RWPE2 (cell line): ENCODE measurements around the gene EFNB1.

Experiments
- ATAC-seq: fragments of 200-7000 bp; cut with Tn5 transposase; 3 replicates; pipeline ENCODE4 v1.9.1; 2021; ENCODE audit warnings: low read depth
- DNase-seq: peaks from one replicate; pipeline ENCODE4 v3.0.0-alpha.2; 2020; ENCODE audit warnings: low spot score
- H3K27ac ChIP-seq: fragments of 450-650 bp; 2 replicates; pipeline ENCODE4 v1.5.1; 2017; ENCODE audit warnings: mild to moderate bottlenecking; ENCODE audit not compliant: poor library complexity, severe bottlenecking
- H3K27me3 ChIP-seq: fragments of 250-450 bp; sonication (Bioruptor Pico); 2 replicates; pipeline ENCODE4 v1.5.1; 2021; ENCODE audit warnings: mild to moderate bottlenecking, moderate library complexity; ENCODE audit not compliant: insufficient read depth, poor library complexity, severe bottlenecking
- H3K36me3 ChIP-seq: fragments of 250-450 bp; sonication (Bioruptor Pico); 2 replicates; pipeline ENCODE4 v1.5.1; 2020; ENCODE audit warnings: low read depth, mild to moderate bottlenecking, moderate library complexity
- H3K4me1 ChIP-seq: fragments of 250-450 bp; sonication (Bioruptor Pico); 2 replicates; pipeline ENCODE4 v1.5.1; 2021; ENCODE audit warnings: mild to moderate bottlenecking, moderate library complexity; ENCODE audit not compliant: insufficient read depth, poor library complexity, severe bottlenecking
- H3K4me3 ChIP-seq: fragments of 250-450 bp; sonication (Bioruptor Pico); 2 replicates; pipeline ENCODE4 v1.5.1; 2021; ENCODE audit warnings: mild to moderate bottlenecking, moderate library complexity; ENCODE audit not compliant: severe bottlenecking
- H3K9me3 ChIP-seq: fragments of 250-450 bp; sonication (Bioruptor Pico); 2 replicates; pipeline ENCODE4 v1.5.1; 2021; ENCODE audit warnings: mild to moderate bottlenecking, moderate library complexity; ENCODE audit not compliant: severe bottlenecking
- CTCF ChIP-seq: fragments of 450-650 bp; IDR thresholded peaks from one replicate; pipeline ENCODE4 v1.5.1; 2017; ENCODE audit warnings: mild to moderate bottlenecking, moderate library complexity; ENCODE audit not compliant: poor library complexity, severe bottlenecking

Gene EFNB1

DNA sequence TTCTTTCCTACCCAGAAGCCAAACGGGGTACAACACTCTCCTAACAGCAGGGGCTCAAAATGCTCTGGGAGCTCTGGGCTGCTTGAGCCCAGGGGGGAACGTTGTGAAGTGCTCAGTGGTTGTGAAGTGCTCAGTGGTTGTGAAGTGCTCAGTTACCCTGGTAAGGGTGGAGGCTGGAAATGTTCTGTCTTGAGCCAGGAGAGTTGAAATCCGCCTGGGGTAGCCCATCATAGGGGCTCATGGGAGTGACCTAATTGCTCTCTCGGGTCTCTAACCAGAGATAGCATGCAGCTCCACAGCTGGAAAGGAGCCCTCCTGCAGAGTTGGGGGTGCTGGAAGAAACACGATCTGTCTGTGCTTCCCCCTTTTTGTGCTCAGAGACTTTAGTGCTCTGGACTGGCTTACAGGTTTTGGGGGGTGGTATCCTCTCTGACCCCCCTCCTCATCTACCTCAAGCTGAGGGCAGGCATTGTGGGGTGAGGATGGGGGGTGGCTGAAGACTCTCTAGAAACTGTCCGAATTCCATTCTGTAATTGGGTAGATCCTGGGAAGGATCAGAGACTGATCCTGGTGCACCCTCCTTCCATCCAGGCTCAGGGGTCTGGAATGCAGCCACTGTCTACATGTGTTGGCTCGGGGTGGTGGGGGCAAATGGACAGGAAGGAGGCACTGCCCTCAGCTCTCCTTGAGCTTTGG is 2.7 kb downstream of the EFNB1 start:
- Histone ChIP-seq H3K27me3 (no peaks in the 10 kb centered on the region), H3K36me3 (peaks cover 25% of the 10 kb centered on the region), H3K4me3 (peak overlapping the region; percentile 91), H3K4me1 (peaks cover 10% of the 10 kb centered on the region), H3K9me3 (no peaks in the 10 kb centered on the region), H3K27ac (peak overlapping the region; percentile 83)
- TF ChIP-seq CTCF, result no peak
- DNase-seq (no peak), ATAC-seq (no peak)

DNA sequence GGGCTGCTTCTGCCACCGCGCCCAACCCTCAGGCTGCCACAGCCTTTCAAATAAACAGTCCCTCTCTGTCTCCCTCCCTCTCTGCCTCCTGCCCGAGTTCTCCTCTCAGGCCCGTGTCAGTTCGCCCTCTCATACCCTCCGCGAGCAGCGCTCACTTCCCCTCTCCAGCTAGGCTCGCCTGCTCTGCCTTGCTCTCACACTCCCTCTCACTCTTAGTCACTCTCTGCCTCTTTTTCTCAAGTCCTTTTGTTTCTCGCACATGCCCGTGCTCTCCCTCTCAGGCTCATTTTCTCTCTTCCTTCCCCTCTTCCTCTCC is 3.2 kb downstream of the EFNB1 start:
- Histone ChIP-seq H3K9me3 (no peaks in the 10 kb centered on the region), H3K4me1 (peaks cover 10% of the 10 kb centered on the region), H3K27ac (peak overlapping the region; percentile 83), H3K36me3 (peaks cover 29% of the 10 kb centered on the region), H3K27me3 (no peaks in the 10 kb centered on the region), H3K4me3 (peak overlapping the region; percentile 91)
- no peak for DNase-seq
- no peak for TF ChIP-seq CTCF
- peak; percentile 35 for ATAC-seq

DNA sequence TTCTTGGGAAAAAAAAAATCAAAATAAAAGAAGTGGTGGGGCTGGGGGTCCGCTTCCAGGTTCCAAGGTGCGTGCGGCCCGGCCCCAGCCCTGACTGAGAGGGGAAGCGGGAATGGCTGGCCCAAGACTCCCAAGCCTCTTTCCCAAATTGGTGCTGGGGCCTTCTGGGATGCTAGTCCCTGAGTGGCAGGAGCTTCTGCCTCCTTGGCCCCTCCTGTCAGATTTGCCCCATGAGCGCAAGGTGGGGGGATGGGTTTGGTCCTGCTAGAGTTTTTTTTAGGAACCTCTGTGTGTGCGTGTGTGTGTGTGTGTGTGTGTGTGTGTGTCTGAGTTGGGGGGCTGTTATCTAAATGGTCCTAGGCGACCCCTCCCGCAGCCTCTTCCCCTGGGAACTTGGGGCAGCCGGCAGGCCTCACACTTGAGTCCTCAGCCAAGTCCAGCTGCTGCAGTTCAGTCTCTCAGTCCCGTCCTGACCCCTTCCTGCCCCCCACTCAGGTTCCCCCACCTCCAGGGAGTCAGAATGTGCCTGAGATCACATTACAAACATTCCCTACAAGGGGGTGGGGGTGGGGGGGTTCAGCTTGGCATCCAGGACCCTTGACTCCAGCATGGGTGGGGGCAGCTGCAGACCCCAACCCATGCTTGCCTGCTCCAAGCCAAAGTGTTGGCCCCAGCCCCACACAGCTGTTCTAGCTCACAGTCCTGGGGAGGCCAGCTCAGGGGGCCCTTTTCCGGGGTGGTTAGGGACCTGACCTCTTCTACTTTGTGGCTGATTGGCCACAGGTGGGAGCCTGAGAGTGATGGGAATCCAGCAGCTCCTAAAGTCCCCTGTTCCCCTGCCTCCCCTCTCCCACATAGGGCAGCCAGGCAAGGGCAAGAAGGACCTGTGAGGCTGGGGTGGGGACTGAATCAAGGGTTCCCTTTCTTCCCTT is 4.0 kb downstream of the EFNB1 start:
- H3K9me3 ChIP-seq, result no peaks in the 10 kb centered on the region
- TF ChIP-seq CTCF, result no peak
- H3K27me3 ChIP-seq, result no peaks in the 10 kb centered on the region
- H3K4me1 ChIP-seq, result peaks cover 10% of the 10 kb centered on the region
- peak overlapping the region; percentile 91 for H3K4me3 ChIP-seq
- DNase-seq (no peak), ATAC-seq (no peak)
- peaks cover 31% of the 10 kb centered on the region for H3K36me3 ChIP-seq
- peak overlapping the region; percentile 83 for H3K27ac ChIP-seq

DNA sequence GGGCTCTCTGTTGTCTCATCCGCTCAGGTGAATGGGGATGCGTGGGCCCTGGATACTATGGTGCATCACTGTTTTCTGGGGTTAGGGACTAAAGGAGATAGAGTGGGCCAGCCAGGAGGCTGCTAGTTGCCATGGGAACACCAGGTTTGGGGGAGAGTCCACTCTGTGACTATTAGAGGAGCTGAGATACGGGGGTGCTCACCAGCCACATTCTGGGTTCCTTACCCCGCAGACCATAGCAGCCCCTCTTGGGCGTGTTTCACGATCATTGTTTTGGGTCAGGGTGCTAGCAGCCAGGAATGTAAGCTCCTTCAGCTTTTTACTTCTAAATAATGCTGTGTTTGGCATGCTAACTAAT is 4.6 kb downstream of the EFNB1 start:
- Histone ChIP-seq H3K27me3 (no peaks in the 10 kb centered on the region), H3K36me3 (peaks cover 32% of the 10 kb centered on the region), H3K27ac (peak overlapping the region; percentile 83), H3K9me3 (no peaks in the 10 kb centered on the region), H3K4me1 (peaks cover 10% of the 10 kb centered on the region), H3K4me3 (peak overlapping the region; percentile 91)
- TF ChIP-seq CTCF, result no peak
- ATAC-seq, result no peak
- DNase-seq, result no peak

DNA sequence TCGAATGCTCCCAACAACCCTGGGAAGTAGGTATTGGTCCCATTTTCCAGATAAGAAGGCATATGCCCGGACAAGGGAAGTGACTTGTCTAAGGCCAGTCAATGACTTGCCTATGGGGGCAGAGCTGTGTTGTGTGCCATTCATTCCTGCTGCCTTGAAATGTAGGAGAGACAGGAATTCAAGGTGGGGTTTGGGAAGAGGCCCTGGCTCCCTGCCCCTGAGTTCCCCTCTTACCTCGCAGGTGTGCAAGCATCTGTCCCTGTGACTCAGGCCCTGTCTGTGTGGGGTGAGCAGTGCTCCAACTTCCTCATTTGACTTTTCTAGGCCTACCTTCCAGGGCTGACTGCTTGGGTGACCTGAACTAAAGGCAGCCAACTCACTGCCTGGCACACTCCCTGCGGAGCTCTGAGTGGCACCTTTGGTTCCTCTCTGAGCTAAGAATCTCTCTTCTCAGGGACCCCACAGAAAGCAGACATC is 5.1 kb downstream of the EFNB1 start:
- TF ChIP-seq CTCF, result no peak
- no peak overlapping the region for H3K4me3 ChIP-seq
- no peaks in the 10 kb centered on the region for H3K9me3 ChIP-seq
- peaks cover 10% of the 10 kb centered on the region for H3K4me1 ChIP-seq
- peaks cover 36% of the 10 kb centered on the region for H3K36me3 ChIP-seq
- peak overlapping the region; percentile 83 for H3K27ac ChIP-seq
- DNase-seq (no peak), ATAC-seq (peak; percentile 61)
- H3K27me3 ChIP-seq, result no peaks in the 10 kb centered on the region
